ENCODE data around the gene MGST2.

MGST2 gene

GRCh38 chr4:139734875-139735380 is 69.3 kb downstream of the MGST2 start:
- H3K27ac ChIP-seq = peak overlapping the region; percentile 73
- TF ChIP-seq, protein P1, sequence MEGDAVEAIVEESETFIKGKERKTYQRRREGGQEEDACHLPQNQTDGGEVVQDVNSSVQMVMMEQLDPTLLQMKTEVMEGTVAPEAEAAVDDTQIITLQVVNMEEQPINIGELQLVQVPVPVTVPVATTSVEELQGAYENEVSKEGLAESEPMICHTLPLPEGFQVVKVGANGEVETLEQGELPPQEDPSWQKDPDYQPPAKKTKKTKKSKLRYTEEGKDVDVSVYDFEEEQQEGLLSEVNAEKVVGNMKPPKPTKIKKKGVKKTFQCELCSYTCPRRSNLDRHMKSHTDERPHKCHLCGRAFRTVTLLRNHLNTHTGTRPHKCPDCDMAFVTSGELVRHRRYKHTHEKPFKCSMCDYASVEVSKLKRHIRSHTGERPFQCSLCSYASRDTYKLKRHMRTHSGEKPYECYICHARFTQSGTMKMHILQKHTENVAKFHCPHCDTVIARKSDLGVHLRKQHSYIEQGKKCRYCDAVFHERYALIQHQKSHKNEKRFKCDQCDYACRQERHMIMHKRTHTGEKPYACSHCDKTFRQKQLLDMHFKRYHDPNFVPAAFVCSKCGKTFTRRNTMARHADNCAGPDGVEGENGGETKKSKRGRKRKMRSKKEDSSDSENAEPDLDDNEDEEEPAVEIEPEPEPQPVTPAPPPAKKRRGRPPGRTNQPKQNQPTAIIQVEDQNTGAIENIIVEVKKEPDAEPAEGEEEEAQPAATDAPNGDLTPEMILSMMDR (conservative IDR thresholded peaks at IDR 0.05) = peak; percentile 91

DNA sequence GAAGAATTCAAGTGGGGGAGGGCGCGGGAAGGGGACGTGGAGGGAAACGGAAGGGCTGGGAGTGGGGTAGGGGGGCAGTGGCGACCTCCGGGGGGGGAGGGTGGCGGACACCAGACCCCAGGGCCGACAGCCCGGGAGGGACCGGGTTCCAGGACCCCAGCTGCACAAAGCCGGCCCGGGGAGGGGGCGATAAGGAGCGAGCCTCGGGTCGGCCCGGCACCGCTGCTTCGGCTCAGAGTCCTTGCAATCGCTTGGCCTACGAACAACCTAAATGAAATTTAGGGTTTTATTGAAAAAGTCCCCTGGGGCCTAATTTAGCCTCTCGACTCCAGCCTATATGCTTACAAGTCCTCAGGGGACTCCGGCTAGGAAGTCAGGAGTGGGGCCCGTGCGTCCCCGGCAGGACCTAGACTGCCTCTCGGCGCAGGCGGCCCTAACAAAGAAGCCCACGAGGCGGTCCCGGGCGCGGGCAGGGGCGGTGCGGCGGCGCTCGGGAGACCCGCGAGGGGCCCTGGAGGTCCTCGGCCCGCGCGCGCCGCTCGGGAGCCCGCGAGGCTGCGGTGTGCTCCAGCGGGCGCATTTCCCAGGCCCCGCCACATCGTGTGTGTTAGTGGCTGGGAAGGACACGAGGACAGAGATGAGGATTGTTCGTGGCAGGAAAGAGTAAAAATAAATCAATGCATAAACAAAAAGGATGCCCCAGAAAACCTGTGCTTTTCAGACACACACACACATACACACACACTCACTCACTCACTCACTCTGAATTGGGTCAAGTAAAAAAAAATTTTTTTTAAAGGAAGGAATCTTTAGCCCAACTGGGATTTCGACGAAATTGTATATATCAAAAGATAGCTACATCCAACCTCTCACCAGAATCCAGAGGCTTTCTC is 70.0 kb downstream of the MGST2 start:
- peak overlapping the region; percentile 73 for H3K27ac ChIP-seq
- TF ChIP-seq, protein P1 (conservative IDR thresholded peaks at IDR 0.05) = no peak

DNA sequence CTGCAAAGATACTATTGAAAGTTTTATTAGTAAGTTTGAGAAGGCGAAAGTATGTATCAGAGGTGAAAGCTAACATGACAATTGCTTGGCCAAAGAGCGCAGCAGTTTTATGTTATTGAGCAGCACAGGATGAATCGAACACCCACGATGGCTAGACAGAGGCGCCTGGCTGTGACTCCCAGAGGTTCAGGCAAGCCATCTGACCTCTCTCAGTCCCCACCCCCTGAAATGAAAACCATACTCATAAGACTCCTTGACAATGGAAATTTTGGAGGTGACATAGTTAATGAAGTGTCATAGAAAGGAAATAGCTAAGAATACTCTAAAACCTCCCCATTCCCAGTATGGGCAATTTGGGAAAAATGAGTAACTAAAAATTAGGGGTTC is 70.6 kb downstream of the MGST2 start:
- TF ChIP-seq, protein P1 (conservative IDR thresholded peaks at IDR 0.05) = no peak
- H3K27ac ChIP-seq = peak overlapping the region; percentile 73

DNA sequence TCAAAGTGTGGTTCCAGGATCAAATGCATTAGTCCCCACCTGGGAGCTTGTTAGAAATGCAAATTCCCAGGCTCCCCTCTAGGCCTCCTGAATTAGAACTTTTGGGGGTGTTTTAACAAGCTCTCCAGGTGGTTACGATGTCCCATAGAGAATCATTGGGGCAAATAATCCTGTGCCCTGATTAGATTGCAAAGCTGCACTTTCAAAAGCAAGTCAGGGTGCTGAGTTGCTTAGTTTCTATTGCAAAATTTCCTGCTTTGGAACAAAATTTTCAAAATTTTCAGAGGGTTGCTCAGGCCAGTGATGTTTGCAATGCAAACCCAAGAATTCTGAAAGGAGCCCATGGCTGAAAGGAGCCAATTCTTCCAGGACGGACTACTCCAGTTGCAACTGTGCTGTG is 71.0 kb downstream of the MGST2 start:
- TF ChIP-seq, protein P1 (conservative IDR thresholded peaks at IDR 0.05) = no peak
- H3K27ac ChIP-seq = peak overlapping the region; percentile 73; the same call in 1 of the 2 replicates

GRCh38 chr4:139738846-139739613 is 73.4 kb downstream of the MGST2 start:
- peak overlapping the region; percentile 84 for H3K27ac ChIP-seq
- TF ChIP-seq, protein P1 (conservative IDR thresholded peaks at IDR 0.05) = no peak

- H3K27ac ChIP-seq = peak overlapping the region; percentile 84
- TF ChIP-seq, protein P1 (conservative IDR thresholded peaks at IDR 0.05) = no peak
Observed at GRCh38 chr4:139740121-139740520, 74.5 kb downstream of the MGST2 start.

DNA sequence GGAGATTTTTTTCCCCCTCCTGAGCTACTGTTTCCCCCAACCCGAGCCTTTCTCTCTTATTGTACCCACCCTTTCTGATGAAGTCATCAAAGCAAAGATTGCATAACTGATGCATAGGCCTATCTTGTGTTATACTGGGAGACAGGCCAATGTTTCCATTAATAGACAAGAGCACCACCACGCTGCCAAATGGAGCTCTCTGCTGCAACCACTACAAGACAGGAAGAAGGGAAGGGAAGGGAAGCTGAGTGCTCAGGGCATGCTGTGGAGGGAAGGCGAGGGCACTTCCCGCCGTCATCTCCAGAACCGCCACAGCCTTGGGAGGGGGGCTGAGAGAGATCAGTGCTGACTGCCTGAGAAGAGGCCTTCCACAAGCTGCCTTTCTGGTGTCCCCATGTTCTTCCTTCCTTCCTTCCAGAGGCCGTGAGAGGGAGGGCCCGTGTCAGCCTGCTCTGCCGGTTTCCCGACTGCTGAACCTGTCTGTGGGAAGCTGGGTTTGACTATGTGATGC is 75.0 kb downstream of the MGST2 start:
- TF ChIP-seq, protein P1 (conservative IDR thresholded peaks at IDR 0.05) = no peak

More for the DNA sequence above, 75.0 kb downstream of the MGST2 start:
- peak overlapping the region; percentile 84 for H3K27ac ChIP-seq

All from VCaP (cell line).